Astrocyte of the cerebellum (primary cell): ENCODE data around the gene MLLT10.

Source experiments
- DNase-seq: peaks from one replicate; pipeline ENCODE4 v3.0.0-alpha.2; 2011; ENCODE audit warnings: low read depth
- H3K4me3 ChIP-seq: 2 replicates; pipeline ENCODE4 v1.5.1; 2011; ENCODE audit warnings: mild to moderate bottlenecking, low read depth, low read length, moderate library complexity
- in situ Hi-C: cut with HindIII; loops from 2 replicates; pipeline ENCODE4 v1.10.0; 2017; ENCODE audit warnings: low sequenced_read_pairs
- TF ChIP-seq, protein P1 (sequence below): IDR thresholded peaks from 2 replicates; pipeline ENCODE4 v1.5.1; 2012; ENCODE audit warnings: low read length, low read depth, moderate library complexity, mild to moderate bottlenecking; ENCODE audit errors: missing control alignments

MLLT10 gene

DNA sequence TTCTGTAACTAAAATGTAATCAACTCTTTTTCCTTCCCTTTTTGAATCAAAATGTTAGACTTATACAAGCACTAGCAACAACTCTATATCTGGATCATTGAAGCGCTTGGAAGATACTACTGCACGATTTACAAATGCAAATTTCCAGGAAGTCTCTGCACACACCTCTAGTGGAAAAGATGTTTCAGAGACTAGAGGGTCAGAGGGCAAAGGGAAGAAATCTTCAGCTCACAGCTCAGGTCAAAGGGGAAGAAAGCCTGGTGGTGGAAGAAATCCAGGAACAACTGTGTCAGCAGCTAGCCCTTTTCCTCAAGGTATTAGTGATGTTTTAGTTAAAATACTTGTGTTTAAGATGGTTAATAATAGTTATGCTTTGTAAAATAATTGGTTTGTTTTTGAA, 136.4 kb downstream of the MLLT10 start:
- in situ Hi-C loops: no loop called here
- H3K4me3 ChIP-seq: no peak overlapping the region
- no peak for DNase-seq
- TF ChIP-seq, protein P1, sequence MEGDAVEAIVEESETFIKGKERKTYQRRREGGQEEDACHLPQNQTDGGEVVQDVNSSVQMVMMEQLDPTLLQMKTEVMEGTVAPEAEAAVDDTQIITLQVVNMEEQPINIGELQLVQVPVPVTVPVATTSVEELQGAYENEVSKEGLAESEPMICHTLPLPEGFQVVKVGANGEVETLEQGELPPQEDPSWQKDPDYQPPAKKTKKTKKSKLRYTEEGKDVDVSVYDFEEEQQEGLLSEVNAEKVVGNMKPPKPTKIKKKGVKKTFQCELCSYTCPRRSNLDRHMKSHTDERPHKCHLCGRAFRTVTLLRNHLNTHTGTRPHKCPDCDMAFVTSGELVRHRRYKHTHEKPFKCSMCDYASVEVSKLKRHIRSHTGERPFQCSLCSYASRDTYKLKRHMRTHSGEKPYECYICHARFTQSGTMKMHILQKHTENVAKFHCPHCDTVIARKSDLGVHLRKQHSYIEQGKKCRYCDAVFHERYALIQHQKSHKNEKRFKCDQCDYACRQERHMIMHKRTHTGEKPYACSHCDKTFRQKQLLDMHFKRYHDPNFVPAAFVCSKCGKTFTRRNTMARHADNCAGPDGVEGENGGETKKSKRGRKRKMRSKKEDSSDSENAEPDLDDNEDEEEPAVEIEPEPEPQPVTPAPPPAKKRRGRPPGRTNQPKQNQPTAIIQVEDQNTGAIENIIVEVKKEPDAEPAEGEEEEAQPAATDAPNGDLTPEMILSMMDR: no peak

DNA sequence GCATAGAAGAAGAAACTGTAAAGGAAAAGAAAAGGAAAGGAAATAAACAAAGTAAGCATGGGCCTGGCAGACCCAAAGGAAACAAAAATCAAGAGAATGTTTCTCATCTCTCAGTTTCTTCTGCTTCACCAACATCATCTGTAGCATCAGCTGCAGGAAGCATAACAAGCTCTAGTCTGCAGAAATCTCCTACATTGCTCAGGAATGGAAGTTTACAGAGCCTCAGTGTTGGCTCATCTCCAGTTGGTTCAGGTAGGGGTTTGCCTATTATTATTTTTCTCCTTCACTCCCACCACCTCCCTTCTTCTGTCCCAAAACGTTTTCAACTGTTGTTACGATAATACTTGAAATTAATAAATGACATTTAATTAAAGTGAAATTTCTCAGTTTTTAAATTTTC, 139.6 kb downstream of the MLLT10 start:
- no peak for DNase-seq
- TF ChIP-seq, protein P1: no peak
- in situ Hi-C loops: no loop called here
- H3K4me3 ChIP-seq: no peak overlapping the region

DNA sequence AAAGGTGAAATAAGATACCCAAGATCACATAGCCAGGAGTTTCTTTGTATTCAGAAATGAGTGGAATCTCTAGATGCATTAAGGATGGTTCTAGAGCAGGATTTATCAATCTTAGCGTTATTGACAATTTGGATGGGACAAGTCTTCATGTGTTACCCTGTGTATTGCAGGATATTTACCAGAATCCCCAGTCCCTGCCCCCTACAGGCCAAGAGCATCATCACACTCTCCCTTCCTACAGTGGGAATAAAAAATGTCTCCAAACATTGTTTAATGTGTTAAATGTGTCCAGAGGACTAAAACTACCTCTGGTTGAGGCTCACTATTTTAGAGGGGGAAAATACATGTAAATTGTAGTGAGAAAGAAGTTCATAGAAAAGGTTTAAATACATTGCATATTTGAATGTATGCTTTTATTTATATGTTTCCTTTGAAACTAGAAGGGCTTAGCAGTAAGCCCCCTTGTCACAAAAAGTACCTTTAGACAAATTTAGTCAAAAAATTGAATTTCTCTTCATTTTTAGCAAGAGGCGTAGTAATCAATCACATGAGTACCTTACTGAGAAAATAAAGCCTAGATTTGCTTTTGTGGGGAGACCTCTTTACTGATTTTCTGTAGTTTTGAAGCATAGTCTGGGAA, 141.2 kb downstream of the MLLT10 start:
- peak; percentile 3 for DNase-seq
- TF ChIP-seq, protein P1: peak; percentile 71
- no peak overlapping the region for H3K4me3 ChIP-seq
- in situ Hi-C loops: no loop called here

DNA sequence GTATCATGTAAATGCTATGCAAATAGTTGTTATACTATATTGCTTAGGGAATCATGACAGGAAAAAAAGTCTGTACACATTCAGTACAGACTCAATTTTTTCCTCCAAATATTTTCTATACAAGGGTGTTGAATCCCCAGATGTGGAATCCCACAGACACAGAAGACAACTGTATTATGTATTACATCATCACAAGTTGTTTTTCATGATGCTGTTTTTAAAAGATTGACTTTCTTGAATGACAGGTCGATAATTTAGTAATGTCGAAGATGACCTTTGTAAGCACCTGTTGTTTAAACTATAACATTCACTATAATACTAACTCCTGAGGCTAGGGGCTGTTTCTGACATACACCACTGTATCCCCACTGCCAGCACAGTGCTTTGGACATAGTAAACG, 143.5 kb downstream of the MLLT10 start:
- in situ Hi-C loops: no loop called here

DNA sequence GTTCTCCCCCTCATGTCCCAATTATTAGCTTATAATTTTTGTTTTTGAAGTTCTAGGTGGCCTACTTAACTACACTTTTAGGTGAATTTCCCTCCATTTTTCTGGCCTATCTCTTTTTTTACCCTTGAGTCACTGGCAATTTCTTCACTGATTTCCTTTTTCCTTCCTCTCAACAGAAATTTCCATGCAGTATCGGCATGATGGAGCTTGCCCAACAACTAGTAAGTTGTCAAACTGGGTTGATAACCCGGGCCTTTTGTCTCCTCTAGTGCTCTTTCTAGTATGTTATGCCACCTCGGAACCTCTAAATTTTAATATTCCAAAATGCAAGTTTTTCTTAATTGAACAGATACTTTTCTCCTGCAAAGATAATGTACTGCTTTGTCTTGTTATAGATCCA, 147.1 kb downstream of the MLLT10 start:
- TF ChIP-seq, protein P1: no peak
- in situ Hi-C loops: loop anchor here (5.0 kb wide), 1 partner anchor 41 kb away; no protein-coding TSS in a partner anchor
- no peak for DNase-seq
- H3K4me3 ChIP-seq: no peak overlapping the region

More for the DNA sequence above, 143.5 kb downstream of the MLLT10 start:
- DNase-seq: no peak
- H3K4me3 ChIP-seq: no peak overlapping the region
- TF ChIP-seq, protein P1: no peak

DNA sequence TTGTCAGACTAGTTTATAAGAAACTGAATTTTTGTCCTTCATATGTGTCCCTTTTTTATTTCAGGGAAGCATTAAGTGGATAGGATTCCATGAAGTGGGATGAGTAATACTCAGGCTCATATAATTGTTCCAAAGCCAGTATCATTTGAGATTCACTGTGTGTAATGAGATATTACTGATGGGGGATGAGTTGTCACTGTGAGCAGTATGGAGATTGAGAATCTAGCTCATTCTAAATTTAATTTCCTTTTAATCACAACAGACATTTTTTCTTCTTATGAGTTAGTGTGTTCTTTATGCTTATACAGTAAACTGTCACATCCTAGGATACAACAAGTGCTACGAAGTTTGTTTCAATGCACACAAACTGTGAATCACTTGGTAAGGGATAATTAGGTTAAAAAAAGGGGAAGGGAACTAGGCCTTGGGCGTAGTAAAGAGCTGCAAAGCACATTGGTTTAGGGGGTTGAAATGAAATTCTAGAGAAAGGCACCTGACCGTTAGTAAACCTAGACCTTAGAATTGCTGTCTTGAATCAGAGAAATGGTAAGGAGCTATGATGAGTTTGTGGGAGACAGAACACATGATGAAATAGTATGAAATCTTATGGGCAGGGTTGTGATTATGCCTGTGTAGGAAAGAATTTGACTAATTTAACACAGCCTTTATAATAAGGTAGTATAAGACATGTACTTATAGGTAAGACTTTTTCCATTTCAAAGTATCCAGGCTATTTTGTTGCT, 153.4 kb downstream of the MLLT10 start:
- in situ Hi-C loops: no loop called here
- no peak for DNase-seq
- H3K4me3 ChIP-seq: no peak overlapping the region
- TF ChIP-seq, protein P1: no peak
